Stimulated activated CD4-positive, alpha-beta T cell treated with anti-CD3 and anti-CD28 coated beads, Interleukin-1b, Interleukin-23, amount 100 ng/mL, for 48 hours (primary cell): ENCODE data around the gene BUD13.

Experiments
- DNase-seq: peaks from one replicate; pipeline ENCODE4 v3.0.0-alpha.2; 2020

BUD13 gene

GRCh38 chr11:116742104-116742503 is 30.7 kb downstream of the BUD13 start:
- no peak for DNase-seq

- DNase-seq, result no peak
Observed at GRCh38 chr11:116740741-116741140, 32.0 kb downstream of the BUD13 start.

GRCh38 chr11:116738975-116739374 is 33.8 kb downstream of the BUD13 start:
- no peak for DNase-seq

- DNase-seq, result no peak
Observed at GRCh38 chr11:116736763-116737162, 36.0 kb downstream of the BUD13 start.

- DNase-seq, result no peak
Observed at GRCh38 chr11:116733969-116734508, 38.7 kb downstream of the BUD13 start.

DNA sequence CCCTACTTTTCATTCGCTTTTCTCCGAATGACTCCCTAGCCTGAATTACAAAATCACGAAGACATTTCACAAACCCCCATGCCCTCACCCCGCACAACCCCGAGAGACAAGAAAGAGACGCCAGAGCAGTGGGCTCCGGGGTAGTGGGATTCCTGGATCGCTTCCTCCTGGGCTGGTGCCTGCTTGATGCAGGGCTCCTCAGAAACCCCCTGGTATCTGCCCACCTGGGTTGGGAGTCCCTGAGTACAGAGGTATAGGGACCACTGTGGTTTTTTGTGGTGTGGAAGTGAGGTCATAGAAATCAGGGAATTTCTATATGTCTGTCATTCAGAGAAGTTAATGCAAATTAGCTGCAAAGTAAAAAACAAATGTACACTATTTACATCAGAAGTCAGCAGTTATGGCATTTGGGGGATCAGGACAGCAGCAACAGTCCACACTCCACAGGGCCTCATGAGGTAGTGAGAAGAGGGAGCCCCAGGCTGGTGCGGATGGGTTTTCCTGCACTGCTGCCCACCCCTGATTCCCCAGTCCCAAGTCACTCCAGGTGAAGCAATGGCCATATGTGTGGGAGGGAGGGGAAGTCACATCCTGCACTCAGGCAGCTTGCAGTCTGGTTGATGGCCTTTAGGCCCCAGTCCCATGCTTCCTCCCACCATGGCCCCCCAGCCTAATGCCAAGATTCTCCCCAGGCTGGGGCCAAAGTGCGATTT is 39.6 kb downstream of the BUD13 start:
- no peak for DNase-seq

- DNase-seq, result peak; percentile 59
Observed at GRCh38 chr11:116732271-116733042, 40.3 kb downstream of the BUD13 start.

DNA sequence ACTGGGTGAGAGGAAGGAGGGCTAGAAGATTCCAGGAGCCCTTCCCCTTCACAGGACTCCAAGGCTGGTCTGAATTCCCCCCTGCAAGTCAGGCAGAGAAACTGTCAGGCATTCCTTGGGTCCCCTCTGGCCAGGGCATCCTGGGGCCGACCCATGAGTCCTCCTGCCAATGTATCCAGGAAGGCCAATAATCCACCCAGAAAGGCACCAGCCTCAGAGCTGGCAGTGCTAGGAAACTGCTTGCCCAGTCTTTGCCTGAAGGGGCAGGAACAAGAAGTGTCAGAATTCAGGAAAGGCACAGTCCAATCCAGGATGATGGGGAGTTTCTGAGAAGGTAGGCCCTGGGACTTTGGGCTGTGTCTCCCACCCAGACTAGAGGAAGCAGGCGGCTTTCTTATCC is 41.0 kb downstream of the BUD13 start:
- DNase-seq, result no peak

DNA sequence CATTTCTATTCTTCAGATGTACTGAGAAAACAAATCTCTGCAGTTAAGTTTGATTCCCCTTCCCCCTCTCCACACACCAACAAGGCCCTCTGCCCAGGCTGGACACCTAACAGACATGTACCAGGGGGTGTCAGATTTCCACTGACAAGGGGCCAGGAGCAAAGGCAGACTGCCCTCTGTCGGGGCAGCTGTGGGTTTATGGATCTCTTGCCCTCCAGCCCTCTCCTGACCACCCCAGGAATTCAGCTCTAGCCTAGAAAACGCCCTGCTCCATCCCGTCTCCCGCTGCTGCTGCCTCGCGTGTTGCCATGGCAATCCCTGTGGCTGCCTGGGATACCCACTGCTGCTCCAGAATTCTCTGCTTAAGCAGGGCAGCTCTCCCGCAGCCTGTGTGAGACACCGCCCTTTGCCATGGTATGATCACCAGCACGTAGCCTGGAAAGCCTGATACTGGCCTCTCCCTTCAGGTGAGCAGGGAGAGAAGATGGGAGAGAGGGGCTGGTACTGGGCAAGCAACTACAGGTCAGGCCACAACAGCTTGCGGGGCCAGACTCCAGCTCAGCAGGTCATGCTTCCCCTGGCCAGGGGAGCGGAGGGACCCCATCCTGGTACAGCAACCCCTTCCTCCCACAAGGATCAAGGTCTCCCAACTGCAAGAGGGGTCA is 41.6 kb downstream of the BUD13 start:
- no peak for DNase-seq

DNA sequence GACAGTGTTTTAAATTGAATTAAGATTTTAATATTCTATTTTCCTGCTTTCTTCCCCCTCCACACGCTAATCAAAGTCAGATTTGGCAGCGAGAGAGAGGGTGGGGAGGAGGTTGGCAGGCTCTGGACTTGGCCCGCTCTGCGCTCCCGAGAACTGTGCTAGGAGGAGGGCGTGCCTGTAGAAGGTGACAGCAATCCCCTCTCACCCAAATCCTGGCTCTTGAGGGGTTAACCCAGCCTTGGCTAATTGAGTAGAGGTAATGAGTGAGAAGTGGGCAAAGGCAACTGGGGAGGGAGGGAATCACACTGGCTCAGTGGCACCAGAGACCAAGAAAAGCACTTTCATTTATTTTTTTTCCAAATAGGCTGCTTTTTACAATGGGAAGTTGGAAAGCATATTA is 42.2 kb downstream of the BUD13 start:
- DNase-seq, result no peak

- no peak for DNase-seq
Observed at GRCh38 chr11:116730241-116730561, 42.6 kb downstream of the BUD13 start.

DNA sequence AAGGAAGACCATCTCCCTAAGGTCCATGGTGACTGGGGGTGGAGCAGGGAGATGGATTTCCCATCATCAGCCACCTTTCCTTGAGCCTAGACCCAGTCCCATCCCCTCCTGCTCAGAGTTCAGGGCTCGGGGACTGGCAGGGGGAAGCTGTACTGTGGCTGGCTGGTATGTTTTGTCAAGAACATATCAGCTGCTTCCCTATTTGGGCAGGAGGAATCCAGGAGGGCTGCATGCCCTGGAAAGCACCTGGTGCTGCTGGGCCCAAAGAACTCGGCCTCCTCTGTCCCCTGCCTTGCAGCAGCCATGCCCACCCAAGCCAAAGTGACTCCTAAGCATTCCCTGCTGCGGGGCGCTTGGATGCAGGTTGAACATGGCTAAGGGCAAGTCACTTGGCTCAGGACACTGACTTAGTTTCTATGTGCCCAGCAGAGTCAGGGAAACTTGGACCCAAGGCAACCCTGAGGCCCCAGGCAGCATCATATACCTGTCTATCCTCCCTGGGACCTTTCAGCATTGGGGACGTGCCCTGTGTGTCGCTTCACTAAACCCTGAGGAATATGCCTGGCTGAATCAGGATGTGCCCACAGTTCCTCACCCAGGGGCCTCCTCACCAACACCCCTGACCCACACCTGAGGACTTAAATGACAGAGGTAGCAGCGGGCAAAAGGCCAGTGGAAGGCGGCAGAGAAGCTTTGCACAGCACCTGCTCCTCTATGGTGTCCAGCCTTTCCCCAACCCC is 43.1 kb downstream of the BUD13 start:
- DNase-seq, result no peak

- no peak for DNase-seq
Observed at GRCh38 chr11:116727990-116728389, 44.8 kb downstream of the BUD13 start.

- DNase-seq, result no peak
Observed at GRCh38 chr11:116725434-116726221, 47.2 kb downstream of the BUD13 start.

GRCh38 chr11:116724813-116725212 is 48.0 kb downstream of the BUD13 start:
- DNase-seq, result no peak

- no peak for DNase-seq
Observed at GRCh38 chr11:116723511-116723910, 49.3 kb downstream of the BUD13 start.

DNA sequence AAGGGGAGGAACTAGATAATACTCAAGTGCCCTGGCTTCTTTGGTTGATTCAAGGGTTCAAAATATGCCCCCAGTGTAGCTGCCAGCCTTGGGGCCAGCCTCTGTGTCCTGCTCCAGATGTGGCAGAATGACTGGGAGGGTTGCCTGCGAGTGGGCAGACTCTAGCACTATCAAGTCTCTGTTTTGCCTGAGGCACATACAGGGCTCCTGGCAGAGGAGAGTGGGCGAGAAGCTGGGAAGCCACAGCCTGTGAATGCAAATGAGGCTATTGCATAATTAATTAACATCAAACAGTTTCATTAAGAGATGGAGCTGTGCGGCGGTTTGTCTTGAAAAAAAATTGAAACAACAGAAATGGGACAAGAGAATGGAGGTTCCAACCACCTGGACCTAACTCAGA is 50.8 kb downstream of the BUD13 start:
- no peak for DNase-seq

- DNase-seq, result no peak
Observed at GRCh38 chr11:116720895-116721294, 51.9 kb downstream of the BUD13 start.

DNA sequence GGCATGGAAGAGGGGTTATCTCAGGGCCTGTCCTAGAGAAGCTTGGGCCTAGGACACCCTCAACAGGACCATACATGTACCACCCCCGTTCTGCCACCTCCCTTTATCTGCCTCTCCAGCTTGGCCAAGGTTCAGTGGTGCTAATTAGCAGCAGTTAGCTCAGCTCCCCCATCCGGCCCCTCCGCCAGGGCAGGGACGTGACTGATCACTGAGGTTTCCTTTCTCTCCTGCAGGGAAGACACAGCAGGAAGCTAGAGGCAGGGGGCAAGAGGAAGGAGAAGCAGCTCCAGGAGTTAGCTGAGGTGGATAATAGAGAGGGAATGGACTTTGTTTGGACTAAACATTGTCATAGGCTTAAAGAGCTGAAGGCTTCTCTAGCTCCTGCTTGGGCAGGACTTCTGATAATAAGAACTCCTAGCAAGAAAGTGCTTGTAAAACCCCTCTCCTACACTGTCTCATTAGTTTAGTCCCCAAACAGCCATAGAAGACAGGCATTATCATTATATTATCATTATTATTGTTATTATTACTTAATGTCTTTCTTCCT is 53.8 kb downstream of the BUD13 start:
- DNase-seq, result no peak

DNA sequence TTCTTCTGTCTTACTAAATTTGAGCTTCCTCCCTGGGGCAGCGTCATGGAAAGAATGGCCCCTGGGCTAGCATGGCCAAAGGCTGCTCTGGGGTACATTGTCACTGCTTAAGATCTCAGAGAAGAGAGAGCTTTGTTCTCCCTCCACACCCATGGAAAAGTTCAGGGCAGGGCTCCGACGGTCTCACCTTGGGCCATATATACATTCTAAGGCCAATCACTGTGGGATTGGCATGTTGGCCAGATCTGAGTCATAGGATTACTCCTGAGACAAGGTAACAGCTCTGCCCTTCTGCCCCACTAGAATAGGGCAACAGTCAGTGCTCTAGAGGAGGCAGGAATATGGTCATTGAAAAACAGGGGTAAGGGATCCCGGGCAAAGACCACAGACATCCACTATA is 56.2 kb downstream of the BUD13 start:
- no peak for DNase-seq

DNA sequence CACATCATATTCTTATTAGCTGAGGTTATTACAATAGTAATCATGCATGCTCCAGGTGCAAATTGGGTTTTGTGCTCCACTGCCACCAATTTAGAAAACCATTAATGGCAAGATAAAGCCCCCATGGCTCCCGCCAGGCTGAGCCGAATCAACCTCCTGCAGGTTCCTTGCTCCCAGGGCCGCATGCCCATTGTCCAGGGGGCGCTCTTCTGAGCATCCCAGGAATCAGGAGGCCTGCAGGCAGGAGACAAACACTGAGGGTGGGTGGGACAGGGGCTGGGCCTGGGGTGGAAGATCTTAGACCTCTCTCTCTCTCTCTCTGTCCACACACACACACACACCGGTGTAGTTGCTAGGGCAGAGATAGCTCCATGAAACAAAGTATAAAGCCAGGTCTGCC is 57.4 kb downstream of the BUD13 start:
- DNase-seq, result no peak

GRCh38 chr11:116714902-116715301 is 57.9 kb downstream of the BUD13 start:
- DNase-seq, result no peak
